Osteocyte (in vitro differentiated cells): ENCODE measurements around the gene C20orf173. TPM values are rescaled to one million over a fixed set of nuclear protein-coding genes. Genes with fewer than 3 reads are reported as not detected.

Source experiments
- DNase-seq: peaks from one replicate; pipeline ENCODE4 v3.0.0; 2021; ENCODE audit warnings: mixed read lengths; ENCODE audit not compliant: unreplicated experiment; ENCODE audit errors: extremely low spot score
- H3K27ac Mint-ChIP-seq: one replicate; pipeline ENCODE4 v1.8.0; 2021; ENCODE audit warnings: mild to moderate bottlenecking, mixed read lengths; ENCODE audit not compliant: unreplicated experiment
- H3K27me3 Mint-ChIP-seq: one replicate; pipeline ENCODE4 v1.8.0; 2021; ENCODE audit warnings: mixed read lengths; ENCODE audit not compliant: unreplicated experiment
- H3K36me3 Mint-ChIP-seq: one replicate; pipeline ENCODE4 v1.8.0; 2021; ENCODE audit warnings: mixed read lengths; ENCODE audit not compliant: unreplicated experiment
- H3K4me1 Mint-ChIP-seq: one replicate; pipeline ENCODE4 v1.8.0; 2021; ENCODE audit warnings: mixed read lengths; ENCODE audit not compliant: unreplicated experiment
- H3K4me3 Mint-ChIP-seq: one replicate; pipeline ENCODE4 v1.8.0; 2021; ENCODE audit warnings: mild to moderate bottlenecking, moderate library complexity, mixed read lengths; ENCODE audit not compliant: unreplicated experiment
- H3K9me3 Mint-ChIP-seq: one replicate; pipeline ENCODE4 v1.8.0; 2021; ENCODE audit warnings: mixed read lengths; ENCODE audit not compliant: unreplicated experiment
- CTCF ChIP-seq: fragments of 200-600 bp; sonication (generic); IDR thresholded peaks from 2 replicates; pipeline ENCODE4 v1.5.0; 2021; ENCODE audit warnings: antibody characterized with exemption, mild to moderate bottlenecking, moderate library complexity
- total RNA-seq: library from RNA; stranded (reverse); gene quantifications from 2 replicates; pipeline ENCODE4 v1.2.1, GENCODE V29; 2021

The C20orf173 gene
- total RNA-seq, 1 donor from 2014 or later = not detected

DNA sequence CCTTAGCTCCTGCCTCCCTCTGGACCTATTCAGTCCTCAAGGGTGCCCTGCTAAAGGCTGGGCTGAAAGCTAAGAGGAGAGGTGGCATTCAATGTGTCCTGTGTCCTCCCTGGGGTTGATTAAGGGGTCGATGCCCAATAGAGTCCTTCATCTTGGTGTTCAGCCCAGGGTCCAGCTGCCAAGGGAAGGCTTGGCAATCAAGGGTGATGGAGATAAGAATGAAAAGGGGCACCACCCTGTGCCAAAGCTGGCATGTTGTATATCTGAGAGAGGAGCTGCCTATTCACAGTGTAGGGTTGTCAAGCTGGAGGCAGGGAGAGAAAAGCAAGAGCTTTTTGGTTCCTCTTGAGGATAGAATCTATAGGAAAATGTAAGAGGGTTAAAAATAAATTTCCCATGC, 12.3 kb downstream of the C20orf173 start:
- Mint-ChIP-seq H3K4me1 (peaks cover 3% of the 10 kb centered on the region), H3K4me3 (no peak overlapping the region), H3K27ac (no peak overlapping the region), H3K27me3 (no peaks in the 10 kb centered on the region), H3K36me3 (peaks cover 5% of the 10 kb centered on the region), H3K9me3 (no peaks in the 10 kb centered on the region)
- DNase-seq = no peak
- no peak for TF ChIP-seq CTCF

- H3K27me3 Mint-ChIP-seq = no peaks in the 10 kb centered on the region
- TF ChIP-seq CTCF = no peak
- peaks cover 3% of the 10 kb centered on the region for H3K4me1 Mint-ChIP-seq
- H3K27ac Mint-ChIP-seq = no peak overlapping the region
- no peak for DNase-seq
- no peaks in the 10 kb centered on the region for H3K9me3 Mint-ChIP-seq
- H3K36me3 Mint-ChIP-seq = peaks cover 13% of the 10 kb centered on the region
- H3K4me3 Mint-ChIP-seq = no peak overlapping the region
Measured at GRCh38 chr20:35515949-35516645, 13.4 kb downstream of the C20orf173 start.

GRCh38 chr20:35515341-35515740, 14.1 kb downstream of the C20orf173 start:
- Mint-ChIP-seq H3K36me3 (peaks cover 13% of the 10 kb centered on the region), H3K9me3 (no peaks in the 10 kb centered on the region), H3K27me3 (no peaks in the 10 kb centered on the region), H3K27ac (no peak overlapping the region), H3K4me1 (peaks cover 3% of the 10 kb centered on the region), H3K4me3 (no peak overlapping the region)
- DNase-seq = no peak
- TF ChIP-seq CTCF = no peak

GRCh38 chr20:35514371-35514932, 15.0 kb downstream of the C20orf173 start:
- H3K9me3 Mint-ChIP-seq = no peaks in the 10 kb centered on the region
- H3K36me3 Mint-ChIP-seq = peaks cover 19% of the 10 kb centered on the region
- peaks cover 3% of the 10 kb centered on the region for H3K4me1 Mint-ChIP-seq
- no peaks in the 10 kb centered on the region for H3K27me3 Mint-ChIP-seq
- no peak overlapping the region for H3K4me3 Mint-ChIP-seq
- no peak overlapping the region for H3K27ac Mint-ChIP-seq
- no peak for DNase-seq
- TF ChIP-seq CTCF = no peak

GRCh38 chr20:35511814-35512420, 17.5 kb downstream of the C20orf173 start:
- Mint-ChIP-seq H3K27me3 (no peaks in the 10 kb centered on the region), H3K36me3 (peaks cover 32% of the 10 kb centered on the region), H3K4me1 (peaks cover 5% of the 10 kb centered on the region), H3K9me3 (no peaks in the 10 kb centered on the region), H3K27ac (no peak overlapping the region), H3K4me3 (no peak overlapping the region)
- no peak for DNase-seq
- TF ChIP-seq CTCF = peak; percentile 65
